NCI-H2029 (cell line): ENCODE results near the gene FTL.
"Not testable (repeated sequence)": the region's sequence is repeated elsewhere in the genome, so short reads cannot be mapped to it uniquely, and the experiment has no call there.

Experiments used
- DNase-seq: peaks from one replicate; lab custom pipeline; 2025; lab: John Stamatoyannopoulos, UW

Gene FTL

GRCh38 chr19:48965040-48965805 lies at the start of gene FTL:
Gene FTL, plus strand, starts transcription at chr19:48965309. Its CDS starts 199 bp downstream, at chr19:48965508.
- DNase-seq: peak; percentile 90

DNA sequence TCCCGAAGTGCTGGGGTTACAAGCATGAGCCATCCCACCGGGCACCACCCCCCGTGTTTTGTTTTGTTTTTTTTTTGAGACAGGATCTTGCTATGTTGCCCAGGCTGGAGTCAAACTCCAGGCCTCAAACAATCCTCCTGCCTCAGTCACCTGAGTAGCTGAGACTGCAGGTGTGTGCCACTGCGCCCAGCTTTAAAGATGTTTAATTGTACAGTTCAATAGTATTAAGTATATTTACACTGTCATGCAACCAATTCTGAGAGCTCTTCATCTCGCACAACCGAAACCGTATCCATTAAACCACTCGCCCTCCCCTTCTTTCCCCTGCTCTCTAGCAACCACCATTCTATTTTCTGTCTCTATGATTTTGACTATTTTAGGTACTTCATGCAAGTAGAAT lies 49.4 kb upstream of the FTL start:
- DNase-seq: peak; percentile 89

GRCh38 chr19:48918071-48918470 lies 47.0 kb upstream of the FTL start:
- no peak for DNase-seq

- DNase-seq: no peak
These were observed 46.3 kb upstream of the FTL start for GRCh38 chr19:48918801-48919247.

DNA sequence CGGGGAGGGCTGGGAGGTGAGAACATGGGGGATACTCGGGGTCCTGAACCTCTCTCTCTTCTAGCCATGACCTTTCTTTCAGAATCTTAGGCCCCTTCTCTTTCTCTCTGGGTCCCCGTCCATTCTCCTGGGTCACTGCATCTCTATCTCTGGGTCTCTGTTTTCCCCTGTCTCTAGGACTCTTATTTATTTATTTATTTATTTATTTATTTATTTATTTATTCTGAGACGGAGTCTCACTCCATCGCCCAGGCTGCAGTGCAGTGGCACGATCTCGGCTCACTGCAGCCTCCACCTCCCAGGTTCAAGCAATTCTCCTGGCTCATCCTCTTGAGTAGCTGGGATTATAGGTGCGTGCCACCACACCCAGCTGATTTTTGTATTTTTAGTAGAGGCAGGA lies 45.8 kb upstream of the FTL start:
- not testable (repeated sequence) for DNase-seq

GRCh38 chr19:48920949-48921348 lies 44.2 kb upstream of the FTL start:
- no peak for DNase-seq

DNA sequence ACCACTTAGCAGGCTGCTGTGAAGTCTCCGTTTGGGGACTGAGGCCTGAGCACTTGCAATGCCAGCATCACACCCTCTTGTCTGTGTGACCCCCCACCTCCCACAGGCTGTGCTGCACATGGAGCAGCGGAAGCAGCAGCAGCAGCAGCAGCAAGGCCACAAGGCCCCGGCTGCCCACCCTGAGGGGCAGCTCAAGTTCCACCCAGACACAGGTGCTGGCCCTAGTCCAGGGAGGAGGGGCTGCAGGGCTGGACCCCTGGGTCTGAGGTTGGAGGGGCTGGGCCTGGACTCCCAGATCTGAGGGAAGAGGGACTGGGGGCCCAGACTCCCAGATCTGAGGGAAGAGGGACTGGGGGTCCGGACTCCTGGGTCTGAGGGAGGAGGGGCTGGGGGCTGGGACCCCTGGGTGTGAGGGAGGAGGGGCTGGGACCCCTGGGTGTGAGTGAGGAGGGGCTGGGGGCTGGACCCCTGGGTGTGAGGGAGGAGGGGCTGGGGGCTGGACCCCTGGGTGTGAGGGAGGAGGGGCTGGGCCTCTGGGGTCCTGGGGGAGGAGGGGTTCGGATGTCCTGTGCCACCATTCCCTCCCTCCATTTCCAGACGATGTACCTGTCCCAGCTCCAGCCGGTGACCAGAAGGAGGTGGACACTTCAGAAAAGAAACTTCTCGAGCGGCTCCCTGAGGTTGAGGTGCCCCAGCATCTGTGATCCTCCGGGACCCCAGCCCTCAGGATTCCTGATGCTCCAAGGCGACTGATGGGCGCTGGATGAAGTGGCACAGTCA lies 43.2 kb upstream of the FTL start:
- no peak for DNase-seq

- DNase-seq: no peak
These were observed 42.3 kb upstream of the FTL start for GRCh38 chr19:48922548-48923490.

- DNase-seq: no peak
These were observed 39.8 kb upstream of the FTL start for GRCh38 chr19:48925240-48925843.

GRCh38 chr19:48925890-48926289 lies 39.2 kb upstream of the FTL start:
- not testable (repeated sequence) for DNase-seq

DNA sequence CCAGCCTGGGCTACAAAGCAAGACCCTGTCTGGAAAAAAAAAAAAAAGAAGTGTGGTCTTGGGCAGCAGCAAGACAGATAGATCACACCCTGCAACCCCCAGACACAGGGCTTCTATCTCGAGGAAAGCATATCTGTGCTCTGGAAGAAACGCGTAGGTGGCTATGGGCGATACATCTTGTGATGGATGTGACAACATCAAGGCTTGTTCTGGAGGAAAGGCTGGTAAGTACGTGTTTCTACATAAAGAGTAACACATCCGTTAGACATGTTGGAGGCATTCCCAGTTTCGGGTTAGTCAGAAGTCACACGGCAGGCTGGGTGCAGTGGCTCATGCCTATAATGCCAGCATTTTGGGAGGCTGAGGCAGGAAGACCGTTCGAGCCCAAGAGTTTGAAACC lies 38.2 kb upstream of the FTL start:
- no peak for DNase-seq

GRCh38 chr19:48927692-48928091 lies 37.4 kb upstream of the FTL start:
- not testable (repeated sequence) for DNase-seq

- no peak for DNase-seq
These were observed 36.7 kb upstream of the FTL start for GRCh38 chr19:48928164-48929025.

GRCh38 chr19:48933382-48933932 lies 31.7 kb upstream of the FTL start, which contains the start of gene DHDH:
Gene DHDH, plus strand, starts transcription at chr19:48933699. Its CDS starts 23 bp downstream, at chr19:48933722.
- DNase-seq: peak; percentile 92

DNA sequence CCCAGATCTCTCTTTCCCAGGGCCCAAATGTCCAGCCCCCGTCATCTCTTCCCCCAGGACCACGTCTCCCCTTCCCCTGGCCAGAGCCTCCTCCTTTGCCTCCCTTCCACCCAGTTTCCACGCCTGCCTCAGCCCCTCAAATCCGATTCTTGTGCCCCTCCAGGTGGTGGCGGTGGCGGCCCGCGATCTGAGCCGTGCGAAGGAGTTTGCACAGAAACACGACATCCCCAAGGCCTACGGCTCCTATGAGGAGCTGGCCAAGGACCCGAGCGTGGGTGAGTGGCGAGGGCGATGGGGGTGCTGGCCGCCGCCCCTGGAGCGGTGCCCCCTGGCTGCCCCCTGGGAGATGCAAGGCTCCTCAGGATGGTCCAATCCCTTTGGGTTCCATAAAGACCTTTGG lies 30.3 kb upstream of the FTL start:
- DNase-seq: no peak

GRCh38 chr19:48935864-48936263 lies 29.2 kb upstream of the FTL start:
- DNase-seq: no peak

DNA sequence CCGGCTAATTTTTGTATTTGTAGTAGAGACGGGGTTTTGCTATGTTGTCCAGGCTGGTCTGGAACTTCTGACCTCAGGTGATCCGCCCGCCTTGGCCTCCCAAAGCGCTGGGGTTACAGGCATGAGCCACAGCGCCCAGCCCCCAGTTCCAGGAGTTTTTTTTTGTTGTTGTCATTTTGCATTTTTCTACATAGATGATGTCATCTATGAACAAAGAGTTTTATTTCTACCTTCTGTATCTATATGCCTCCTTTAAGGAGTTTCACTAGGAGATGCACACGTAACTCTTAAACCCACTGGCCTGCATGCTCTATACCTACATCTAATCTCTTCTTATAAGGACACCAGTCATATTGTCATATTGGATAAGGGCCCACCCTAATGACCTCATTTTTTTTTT lies 26.9 kb upstream of the FTL start:
- no peak for DNase-seq

- DNase-seq: no peak
These were observed 24.2 kb upstream of the FTL start for GRCh38 chr19:48940902-48941301.

- no peak for DNase-seq
These were observed 22.0 kb upstream of the FTL start for GRCh38 chr19:48943081-48943480.

GRCh38 chr19:48945415-48945814 lies 19.7 kb upstream of the FTL start:
- DNase-seq: no peak
